Thyroid gland (tissue), 4 donors: ENCODE measurements around the gene BRIP1. TPM values are rescaled to one million over a fixed set of nuclear protein-coding genes. Genes with fewer than 3 reads are reported as not detected.

Source experiments
- DNase-seq, 2 donors: peaks; one replicate each; pipeline ENCODE4 v3.0.0-alpha.2; 2019
- H3K27ac ChIP-seq, 3 donors: fragments of 200-600 bp; sonication (generic); 1 replicate in 2 of 3; 2 replicates in 1 of 3; pipeline ENCODE4 v1.5.1; 2016 to 2019; ENCODE audit warnings: mild to moderate bottlenecking in 1 of 3, moderate library complexity in 1 of 3
- H3K27me3 ChIP-seq: fragments of 200-600 bp; sonication (generic); one replicate; pipeline ENCODE4 v1.5.1; 2019
- H3K36me3 ChIP-seq, 2 donors: fragments of 200-600 bp; sonication (generic); one replicate each; pipeline ENCODE4 v1.5.1; 2016 to 2019
- H3K4me1 ChIP-seq, 2 donors: fragments of 200-600 bp; sonication (generic); one replicate each; pipeline ENCODE4 v1.5.1; 2017 to 2019
- H3K4me3 ChIP-seq, 3 donors: fragments of 200-600 bp; sonication (generic); replicated peaks in 1 of 3; 1 replicate in 2 of 3; 2 replicates in 1 of 3; pipeline ENCODE4 v1.5.1; 2016; ENCODE audit warnings: mild to moderate bottlenecking in 1 of 3
- H3K9me3 ChIP-seq: fragments of 200-600 bp; sonication (generic); one replicate; pipeline ENCODE4 v1.5.1; 2017
- POLR2A ChIP-seq, 2 donors: fragments of 450-650 bp; IDR thresholded peaks; one replicate each; pipeline ENCODE4 v1.6.1; 2017; ENCODE audit warnings: antibody characterized with exemption in 2 of 2, mild to moderate bottlenecking in 2 of 2, moderate library complexity in 1 of 2
- WGBS, 2 donors: methylation state at CpG; one replicate each; pipeline ENCODE4 v1.1.5; 2017; 5-methylcytosine and 5-hydroxymethylcytosine counted together
- intact Hi-C: fragments of 100-400 bp; cut with DNase I; formaldehyde crosslinking; loops from one replicate; pipeline ENCODE4 v1.15.1; 2023
- total RNA-seq, 4 donors: library from RNA; depleted of rRNA; stranded (reverse); fragments of >200 nt; gene quantifications; one replicate each; pipeline ENCODE4 v1.2.3, GENCODE V29; 2016
- TF ChIP-seq, protein P1 (sequence below), 6 experiments: fragments of 200-600 bp in 3 of 6; fragments of 450-650 bp in 3 of 6; sonication (generic) in 3 of 6; IDR thresholded peaks; one replicate each; pipeline ENCODE4 v1.5.1; 2016 to 2019; ENCODE audit warnings: antibody characterized with exemption in 6 of 6, mild to moderate bottlenecking in 2 of 6, inconsistent platforms in 1 of 6, moderate library complexity in 1 of 6

BRIP1 gene
- total RNA-seq, 4 donors from 2014 or later = 0.40 TPM; not detected in 3

DNA sequence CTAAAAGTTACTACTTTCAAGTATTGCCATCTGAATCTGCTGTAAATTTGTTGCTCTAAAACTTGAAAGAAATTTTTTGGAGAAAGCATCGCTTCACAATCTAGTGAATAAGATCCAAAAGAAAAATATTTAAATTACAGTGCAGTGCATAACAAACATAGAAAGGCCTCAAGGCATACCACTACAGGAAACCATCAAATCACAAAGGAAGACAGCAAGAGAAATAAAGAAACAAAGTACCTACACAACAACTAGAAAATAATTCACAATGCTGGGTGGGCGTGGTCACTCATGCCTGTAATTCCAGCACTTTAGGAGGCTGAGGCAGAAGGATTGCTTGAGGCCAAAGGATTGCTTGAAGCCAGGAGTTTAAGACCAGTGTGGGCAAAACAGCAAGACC, 104.9 kb downstream of the BRIP1 start:
- DNase-seq = no peak
- H3K27me3 ChIP-seq = no peaks in the 10 kb centered on the region
- H3K36me3 ChIP-seq = no peaks in the 10 kb centered on the region
- intact Hi-C loops = no loop called here
- H3K4me1 ChIP-seq = no peaks in the 10 kb centered on the region
- TF ChIP-seq POLR2A (IDR thresholded peaks at IDR 0.05) = no peak
- TF ChIP-seq, protein P1, sequence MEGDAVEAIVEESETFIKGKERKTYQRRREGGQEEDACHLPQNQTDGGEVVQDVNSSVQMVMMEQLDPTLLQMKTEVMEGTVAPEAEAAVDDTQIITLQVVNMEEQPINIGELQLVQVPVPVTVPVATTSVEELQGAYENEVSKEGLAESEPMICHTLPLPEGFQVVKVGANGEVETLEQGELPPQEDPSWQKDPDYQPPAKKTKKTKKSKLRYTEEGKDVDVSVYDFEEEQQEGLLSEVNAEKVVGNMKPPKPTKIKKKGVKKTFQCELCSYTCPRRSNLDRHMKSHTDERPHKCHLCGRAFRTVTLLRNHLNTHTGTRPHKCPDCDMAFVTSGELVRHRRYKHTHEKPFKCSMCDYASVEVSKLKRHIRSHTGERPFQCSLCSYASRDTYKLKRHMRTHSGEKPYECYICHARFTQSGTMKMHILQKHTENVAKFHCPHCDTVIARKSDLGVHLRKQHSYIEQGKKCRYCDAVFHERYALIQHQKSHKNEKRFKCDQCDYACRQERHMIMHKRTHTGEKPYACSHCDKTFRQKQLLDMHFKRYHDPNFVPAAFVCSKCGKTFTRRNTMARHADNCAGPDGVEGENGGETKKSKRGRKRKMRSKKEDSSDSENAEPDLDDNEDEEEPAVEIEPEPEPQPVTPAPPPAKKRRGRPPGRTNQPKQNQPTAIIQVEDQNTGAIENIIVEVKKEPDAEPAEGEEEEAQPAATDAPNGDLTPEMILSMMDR (IDR thresholded peaks at IDR 0.05) = no peak
- 95 to 98% methylated on average over 2 of the region's 2 CpGs for WGBS, 2 donors
- H3K27ac ChIP-seq = no peak overlapping the region
- no peak overlapping the region for H3K4me3 ChIP-seq
- H3K9me3 ChIP-seq = no peaks in the 10 kb centered on the region

DNA sequence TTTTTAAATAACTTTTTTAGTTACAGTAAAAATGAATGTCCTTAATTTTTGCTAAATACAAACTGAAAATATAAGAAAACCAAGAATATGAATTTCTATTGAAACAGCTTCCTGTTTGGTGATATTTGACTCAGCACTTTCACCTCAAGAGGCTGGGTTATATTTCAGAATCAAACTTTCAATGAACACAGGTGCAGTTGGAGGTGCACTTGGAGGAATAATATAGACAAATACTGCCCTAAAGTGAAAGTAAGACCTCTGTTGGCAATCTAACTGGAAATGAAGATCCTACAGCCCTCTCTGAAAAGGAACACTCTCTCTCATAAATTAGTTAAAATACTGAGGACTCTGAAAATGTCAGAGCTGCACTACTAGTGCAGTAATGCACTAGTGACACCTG, 106.2 kb downstream of the BRIP1 start:
- Histone ChIP-seq H3K36me3 (no peaks in the 10 kb centered on the region), H3K4me3 (no peak overlapping the region), H3K27ac (no peak overlapping the region), H3K9me3 (no peaks in the 10 kb centered on the region), H3K4me1 (no peaks in the 10 kb centered on the region), H3K27me3 (no peaks in the 10 kb centered on the region)
- no peak for DNase-seq
- no peak for TF ChIP-seq POLR2A (IDR thresholded peaks at IDR 0.05)
- intact Hi-C loops = no loop called here

DNA sequence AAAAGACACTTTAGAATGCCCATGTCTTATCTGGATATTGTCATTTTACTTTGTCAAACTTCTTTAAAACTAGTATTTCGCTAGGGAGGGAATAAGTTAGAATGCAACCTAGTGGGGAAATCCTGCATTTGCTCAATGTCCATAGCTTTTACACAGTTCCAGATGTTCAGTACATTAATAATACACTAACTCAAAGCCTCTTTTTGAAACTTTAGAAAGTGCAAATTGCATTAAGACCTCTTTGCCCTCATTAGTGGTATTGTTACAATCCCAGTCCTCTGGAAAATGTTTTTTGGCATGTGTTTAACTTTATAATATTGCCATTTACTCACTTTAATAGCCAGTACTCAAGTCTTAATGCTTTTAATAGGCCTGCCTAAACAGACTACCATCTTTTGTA, 106.8 kb downstream of the BRIP1 start:
- Histone ChIP-seq H3K4me3 (no peak overlapping the region), H3K4me1 (no peaks in the 10 kb centered on the region), H3K27ac (no peak overlapping the region), H3K9me3 (no peaks in the 10 kb centered on the region), H3K27me3 (no peaks in the 10 kb centered on the region), H3K36me3 (no peaks in the 10 kb centered on the region)
- no peak for DNase-seq
- WGBS, 2 donors = 88 to 94% methylated on average over 1 of the region's 1 CpG
- intact Hi-C loops = no loop called here
- no peak for TF ChIP-seq POLR2A (IDR thresholded peaks at IDR 0.05)
- TF ChIP-seq, protein P1 (IDR thresholded peaks at IDR 0.05) = no peak

DNA sequence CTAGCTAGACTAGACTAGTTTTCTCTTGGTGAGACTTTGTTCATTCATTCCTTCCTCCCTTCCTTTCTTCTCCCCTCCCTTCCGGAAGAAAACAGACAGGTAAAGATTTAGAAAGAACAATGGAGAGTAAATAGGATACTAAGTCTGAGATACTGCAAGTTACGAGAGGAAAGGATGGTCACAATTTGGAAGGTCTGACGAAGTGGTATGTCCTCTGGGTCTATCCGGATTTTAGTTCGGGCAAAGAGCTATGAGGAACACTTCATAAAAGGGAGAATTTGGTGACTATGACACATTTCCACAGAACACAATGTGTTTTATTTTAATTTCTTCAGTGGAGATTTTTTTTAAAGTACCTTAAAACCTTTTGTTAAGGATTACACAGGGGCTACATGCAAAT, 107.7 kb downstream of the BRIP1 start:
- no peaks in the 10 kb centered on the region for H3K4me1 ChIP-seq
- no peaks in the 10 kb centered on the region for H3K27me3 ChIP-seq
- no peaks in the 10 kb centered on the region for H3K9me3 ChIP-seq
- intact Hi-C loops = no loop called here
- H3K36me3 ChIP-seq = no peaks in the 10 kb centered on the region
- TF ChIP-seq, protein P1 (IDR thresholded peaks at IDR 0.05) = no peak
- TF ChIP-seq POLR2A (IDR thresholded peaks at IDR 0.05) = no peak
- no peak for DNase-seq
- WGBS, 2 donors = 92 to 95% methylated on average over 5 of the region's 5 CpGs
- no peak overlapping the region for H3K27ac ChIP-seq
- no peak overlapping the region for H3K4me3 ChIP-seq

DNA sequence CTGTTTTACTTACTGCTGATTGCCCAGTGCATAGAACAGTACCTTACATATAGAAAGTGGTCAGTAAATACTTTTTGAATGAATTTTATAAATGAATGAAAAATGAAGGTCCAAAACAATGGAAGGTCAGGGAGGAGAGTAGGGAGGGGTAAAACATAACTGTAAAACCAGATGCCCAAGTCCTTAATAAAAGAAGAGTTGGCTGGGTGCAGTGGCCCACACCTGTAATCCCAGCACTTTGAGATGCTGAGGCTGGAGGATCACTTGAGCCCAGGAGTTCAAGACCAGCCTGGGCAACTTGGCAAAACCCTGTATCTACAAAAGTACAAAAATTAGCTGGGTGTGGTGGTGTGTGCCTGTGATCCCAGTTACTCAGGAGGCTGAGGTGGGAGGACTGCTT, 108.2 kb downstream of the BRIP1 start:
- DNase-seq = no peak
- Histone ChIP-seq H3K27me3 (no peaks in the 10 kb centered on the region), H3K9me3 (no peaks in the 10 kb centered on the region), H3K4me1 (no peaks in the 10 kb centered on the region), H3K27ac (no peak overlapping the region), H3K36me3 (no peaks in the 10 kb centered on the region), H3K4me3 (no peak overlapping the region)
- intact Hi-C loops = no loop called here
- TF ChIP-seq, protein P1 (IDR thresholded peaks at IDR 0.05) = no peak
- TF ChIP-seq POLR2A (IDR thresholded peaks at IDR 0.05) = no peak

DNA sequence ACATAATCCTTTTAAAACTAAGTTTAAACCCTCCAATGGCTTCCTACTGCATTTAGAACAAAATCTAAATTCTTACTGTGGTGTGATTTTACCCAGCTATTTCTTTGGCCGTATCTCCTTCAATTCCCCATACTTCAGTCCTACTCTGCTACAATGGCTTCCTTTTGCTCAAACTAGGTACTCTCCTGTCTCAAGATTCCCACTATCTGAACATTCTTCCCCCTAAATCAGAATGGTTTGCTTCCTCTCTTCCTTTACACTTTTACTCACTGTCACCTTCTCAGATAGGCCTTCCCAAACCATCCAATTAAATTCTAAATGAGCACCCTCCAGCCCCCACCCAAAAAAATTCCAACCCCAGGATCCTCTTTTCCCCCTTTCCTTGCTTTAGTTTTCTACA, 109.2 kb downstream of the BRIP1 start:
- no peak for DNase-seq
- WGBS, 2 donors = 89 to 93% methylated on average over 1 of the region's 1 CpG
- H3K36me3 ChIP-seq = no peaks in the 10 kb centered on the region
- TF ChIP-seq POLR2A (IDR thresholded peaks at IDR 0.05) = no peak
- TF ChIP-seq, protein P1 (IDR thresholded peaks at IDR 0.05) = no peak
- H3K27me3 ChIP-seq = no peaks in the 10 kb centered on the region
- no peaks in the 10 kb centered on the region for H3K4me1 ChIP-seq
- H3K9me3 ChIP-seq = no peaks in the 10 kb centered on the region
- no peak overlapping the region for H3K4me3 ChIP-seq
- intact Hi-C loops = no loop called here
- no peak overlapping the region for H3K27ac ChIP-seq
